ENCODE measurements around the gene UBAC2. TPM values are rescaled to one million over a fixed set of nuclear protein-coding genes. Genes with fewer than 3 reads are reported as not detected.

Gene UBAC2
- total and polyA plus RNA-seq, 2 of the 4 experiments (the other 2 are of a cell fraction) = 20.8 to 36.3 TPM

GRCh38 chr13:99432609-99433542, 232.2 kb downstream of the UBAC2 start (continued):
- no peak for TF ChIP-seq USF2 (IDR thresholded peaks at IDR 0.05; ENCODE audit: low read depth, low read length)

- no peak for TF ChIP-seq NFE2L2 (IDR thresholded peaks at IDR 0.05; ENCODE audit: low read depth, low read length)
- TF ChIP-seq RAD21 (IDR thresholded peaks at IDR 0.05; ENCODE audit: low read length) = no peak
- no peak for TF ChIP-seq MAFK (IDR thresholded peaks at IDR 0.05; ENCODE audit: low read depth, low read length)
- TF ChIP-seq RCOR1 (IDR thresholded peaks at IDR 0.05; ENCODE audit: insufficient replicate concordance, low read length) = no peak
- TF ChIP-seq CHD1 (IDR thresholded peaks at IDR 0.05; ENCODE audit: low read depth, low read length) = no peak
- TF ChIP-seq MXI1 (IDR thresholded peaks at IDR 0.05; ENCODE audit: borderline replicate concordance, low read depth, low read length) = no peak
- Histone ChIP-seq H3K36me3 (ENCODE audit: control insufficient read depth, insufficient read depth, low read length) (no peaks in the 10 kb centered on the region), H4K20me1 (ENCODE audit: insufficient read depth, low read length) (no peaks in the 10 kb centered on the region), H3K27ac (ENCODE audit: insufficient read depth, low read length) (no peak overlapping the region), H2BK20ac (ENCODE audit: low read depth, low read length) (0 out of 2 replicates have a peak overlapping the region, but pooled peaks have one; percentile 23), H4K8ac (ENCODE audit: low read depth in 2 of 2, low read length in 2 of 2) (no peak overlapping the region), H3K9ac (ENCODE audit: low read depth, low read length) (no peak overlapping the region), H3K18ac (ENCODE audit: low read depth, low read length) (no peak overlapping the region), H3K9me3 (ENCODE audit: control insufficient read depth, insufficient read depth, low read length) (no peaks in the 10 kb centered on the region), H2BK5ac (ENCODE audit: low read depth, low read length, poor library complexity, severe bottlenecking) (no peak overlapping the region), H3K27me3 (ENCODE audit: control insufficient read depth, insufficient read depth, low read length) (peaks cover 2% of the 10 kb centered on the region), H3K4me1 (ENCODE audit: control insufficient read depth, insufficient read depth, low read length) (peaks cover 3% of the 10 kb centered on the region), H2BK120ac (ENCODE audit: low read depth, low read length) (no peak overlapping the region), H2AK5ac (ENCODE audit: low read depth, low read length) (no peak overlapping the region; the same call in 1 of the 2 replicates), H3K4me2 (ENCODE audit: low read depth, low read length) (no peak overlapping the region), H4K91ac (ENCODE audit: insufficient read depth, low read depth, low read length) (no peak overlapping the region), H3K9me1 (ENCODE audit: insufficient read depth, low read length) (peaks cover 5% of the 10 kb centered on the region; the same call in 1 of the 2 replicates), H2BK15ac (ENCODE audit: low read depth, low read length) (no peak overlapping the region), H3K14ac (replicated peaks; ENCODE audit: low read depth, low read length) (no peak overlapping the region), H3K4me3 (ENCODE audit: insufficient read depth, low read depth, low read length) (no peak overlapping the region), H3K79me1 (ENCODE audit: low read depth in 1 of 2, low read length in 2 of 2) (no peaks in the 10 kb centered on the region), H4K5ac (ENCODE audit: low read depth, low read length) (no peak overlapping the region), H2AFZ (replicated peaks; ENCODE audit: low read length, poor library complexity) (no peak overlapping the region), H3K23ac (ENCODE audit: low read depth, low read length) (no peak overlapping the region), H3K4ac (ENCODE audit: low read depth, low read length) (no peak overlapping the region), H2AK9ac (replicated peaks; ENCODE audit: low read depth, low read length, poor library complexity) (no peak overlapping the region), H3K56ac (ENCODE audit: extremely low read depth, insufficient read depth, low read length) (no peak overlapping the region)
- ATAC-seq (ENCODE audit: low read depth) (no peak), DNase-seq (no peak)
- BruUV-seq (replicated peaks) = no TSS peak
- WGBS, 2 experiments (ENCODE audit: extremely low coverage in 2 of 2, insufficient read length in 1 of 2) = 100% methylated on average over 1 of the region's 8 CpGs; no CpG with 5 or more reads in 1 of the 2 experiments
- dilution Hi-C loops (cut with HindIII; ENCODE audit: low sequenced_read_pairs, unreplicated experiment) (no loop called here), intact Hi-C loops (cut with micrococcal nuclease) (no loop called here), in situ Hi-C loops (cut with MboI; ENCODE audit: low sequenced_read_pairs) (no loop called here)
- ChIA-PET CTCF (interaction anchor here (5.7 kb wide), 1 partner anchor 164 kb away, joined by 85 read pairs; no protein-coding TSS in a partner anchor), POLR2A (ENCODE audit: unreplicated experiment) (no interaction called here)
These were observed 233.0 kb downstream of the UBAC2 start for GRCh38 chr13:99433543-99434075.

Data from IMR-90 (cell line).